ENCODE data around the gene FAM120A. TPM values are rescaled to one million over a fixed set of nuclear protein-coding genes. Genes with fewer than 3 reads are reported as not detected.

FAM120A gene
- total and polyA plus RNA-seq, 2 of the 13 experiments (the other 11 are each of a cell fraction or from before 2014, with no cell fraction given) = 41.3 to 44.4 TPM

GRCh38 chr9:93447655-93448054 lies 3.8 kb upstream of the FAM120A start (continued):
- TF ChIP-seq, protein P1, sequence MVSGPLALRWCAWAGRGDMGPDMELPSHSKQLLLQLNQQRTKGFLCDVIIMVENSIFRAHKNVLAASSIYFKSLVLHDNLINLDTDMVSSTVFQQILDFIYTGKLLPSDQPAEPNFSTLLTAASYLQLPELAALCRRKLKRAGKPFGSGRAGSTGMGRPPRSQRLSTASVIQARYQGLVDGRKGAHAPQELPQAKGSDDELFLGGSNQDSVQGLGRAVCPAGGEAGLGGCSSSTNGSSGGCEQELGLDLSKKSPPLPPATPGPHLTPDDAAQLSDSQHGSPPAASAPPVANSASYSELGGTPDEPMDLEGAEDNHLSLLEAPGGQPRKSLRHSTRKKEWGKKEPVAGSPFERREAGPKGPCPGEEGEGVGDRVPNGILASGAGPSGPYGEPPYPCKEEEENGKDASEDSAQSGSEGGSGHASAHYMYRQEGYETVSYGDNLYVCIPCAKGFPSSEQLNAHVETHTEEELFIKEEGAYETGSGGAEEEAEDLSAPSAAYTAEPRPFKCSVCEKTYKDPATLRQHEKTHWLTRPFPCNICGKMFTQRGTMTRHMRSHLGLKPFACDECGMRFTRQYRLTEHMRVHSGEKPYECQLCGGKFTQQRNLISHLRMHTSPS (CRISPR knock-in tag; IDR thresholded peaks at IDR 0.05; ENCODE audit: low read depth) = no peak
- TF ChIP-seq TCF7L2 (IDR thresholded peaks at IDR 0.05; ENCODE audit: low read depth, low read length) (no peak), SMARCC2 (IDR thresholded peaks at IDR 0.05) (no peak), ISL2 (CRISPR knock-in tag; IDR thresholded peaks at IDR 0.05) (no peak), THYN1 (CRISPR knock-in tag; IDR thresholded peaks at IDR 0.05; ENCODE audit: borderline replicate concordance, low read depth) (no peak), MTF1 (CRISPR knock-in tag; IDR thresholded peaks at IDR 0.05) (no peak), ZBTB3 (CRISPR knock-in tag; IDR thresholded peaks at IDR 0.05; ENCODE audit: borderline replicate concordance, low read depth) (no peak), ZNF841 (CRISPR knock-in tag; IDR thresholded peaks at IDR 0.05; ENCODE audit: borderline replicate concordance) (no peak), FUBP1 (CRISPR knock-in tag; IDR thresholded peaks at IDR 0.05; ENCODE audit: borderline replicate concordance) (no peak), FIP1L1 (IDR thresholded peaks at IDR 0.05; ENCODE audit: borderline replicate concordance, insufficient read depth, low read depth, low read length) (no peak)
- TF ChIP-seq, protein P2, sequence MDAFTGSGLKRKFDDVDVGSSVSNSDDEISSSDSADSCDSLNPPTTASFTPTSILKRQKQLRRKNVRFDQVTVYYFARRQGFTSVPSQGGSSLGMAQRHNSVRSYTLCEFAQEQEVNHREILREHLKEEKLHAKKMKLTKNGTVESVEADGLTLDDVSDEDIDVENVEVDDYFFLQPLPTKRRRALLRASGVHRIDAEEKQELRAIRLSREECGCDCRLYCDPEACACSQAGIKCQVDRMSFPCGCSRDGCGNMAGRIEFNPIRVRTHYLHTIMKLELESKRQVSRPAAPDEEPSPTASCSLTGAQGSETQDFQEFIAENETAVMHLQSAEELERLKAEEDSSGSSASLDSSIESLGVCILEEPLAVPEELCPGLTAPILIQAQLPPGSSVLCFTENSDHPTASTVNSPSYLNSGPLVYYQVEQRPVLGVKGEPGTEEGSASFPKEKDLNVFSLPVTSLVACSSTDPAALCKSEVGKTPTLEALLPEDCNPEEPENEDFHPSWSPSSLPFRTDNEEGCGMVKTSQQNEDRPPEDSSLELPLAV (CRISPR knock-in tag; conservative IDR thresholded peaks at IDR 0.05; ENCODE audit: low read depth) = no peak
- TF ChIP-seq, protein P3, sequence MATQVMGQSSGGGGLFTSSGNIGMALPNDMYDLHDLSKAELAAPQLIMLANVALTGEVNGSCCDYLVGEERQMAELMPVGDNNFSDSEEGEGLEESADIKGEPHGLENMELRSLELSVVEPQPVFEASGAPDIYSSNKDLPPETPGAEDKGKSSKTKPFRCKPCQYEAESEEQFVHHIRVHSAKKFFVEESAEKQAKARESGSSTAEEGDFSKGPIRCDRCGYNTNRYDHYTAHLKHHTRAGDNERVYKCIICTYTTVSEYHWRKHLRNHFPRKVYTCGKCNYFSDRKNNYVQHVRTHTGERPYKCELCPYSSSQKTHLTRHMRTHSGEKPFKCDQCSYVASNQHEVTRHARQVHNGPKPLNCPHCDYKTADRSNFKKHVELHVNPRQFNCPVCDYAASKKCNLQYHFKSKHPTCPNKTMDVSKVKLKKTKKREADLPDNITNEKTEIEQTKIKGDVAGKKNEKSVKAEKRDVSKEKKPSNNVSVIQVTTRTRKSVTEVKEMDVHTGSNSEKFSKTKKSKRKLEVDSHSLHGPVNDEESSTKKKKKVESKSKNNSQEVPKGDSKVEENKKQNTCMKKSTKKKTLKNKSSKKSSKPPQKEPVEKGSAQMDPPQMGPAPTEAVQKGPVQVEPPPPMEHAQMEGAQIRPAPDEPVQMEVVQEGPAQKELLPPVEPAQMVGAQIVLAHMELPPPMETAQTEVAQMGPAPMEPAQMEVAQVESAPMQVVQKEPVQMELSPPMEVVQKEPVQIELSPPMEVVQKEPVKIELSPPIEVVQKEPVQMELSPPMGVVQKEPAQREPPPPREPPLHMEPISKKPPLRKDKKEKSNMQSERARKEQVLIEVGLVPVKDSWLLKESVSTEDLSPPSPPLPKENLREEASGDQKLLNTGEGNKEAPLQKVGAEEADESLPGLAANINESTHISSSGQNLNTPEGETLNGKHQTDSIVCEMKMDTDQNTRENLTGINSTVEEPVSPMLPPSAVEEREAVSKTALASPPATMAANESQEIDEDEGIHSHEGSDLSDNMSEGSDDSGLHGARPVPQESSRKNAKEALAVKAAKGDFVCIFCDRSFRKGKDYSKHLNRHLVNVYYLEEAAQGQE (IDR thresholded peaks at IDR 0.05; ENCODE audit: borderline replicate concordance in 1 of 2, low read depth in 1 of 2, low read length in 2 of 2) = no peak

Data from HepG2 (cell line).